Hepatocyte (in vitro differentiated cells): ENCODE measurements around the gene WNT7B. TPM values are rescaled to one million over a fixed set of nuclear protein-coding genes. Genes with fewer than 3 reads are reported as not detected.

Experiments
- DNase-seq: peaks from one replicate; pipeline ENCODE4 v3.0.0-alpha.2; 2016; ENCODE audit warnings: low spot score
- H2AFZ ChIP-seq: fragments of 200-600 bp; sonication (generic); 2 replicates; pipeline ENCODE4 v1.6.0; 2016; ENCODE audit warnings: antibody characterized with exemption, mild to moderate bottlenecking
- H3K27ac ChIP-seq: fragments of 200-600 bp; sonication (generic); 2 replicates; pipeline ENCODE4 v1.5.1; 2016; ENCODE audit warnings: mild to moderate bottlenecking
- H3K27me3 ChIP-seq: fragments of 200-600 bp; sonication (generic); 2 replicates; pipeline ENCODE4 v1.6.1; 2016
- H3K36me3 ChIP-seq: fragments of 200-600 bp; sonication (generic); replicated peaks from 2 replicates; pipeline ENCODE4 v1.5.1; 2016; ENCODE audit warnings: low read depth; ENCODE audit not compliant: insufficient read depth
- H3K4me1 ChIP-seq: fragments of 200-600 bp; sonication (generic); 2 replicates; pipeline ENCODE4 v1.5.1; 2016; ENCODE audit warnings: mild to moderate bottlenecking, moderate library complexity; ENCODE audit not compliant: insufficient read depth
- H3K4me2 ChIP-seq: fragments of 200-600 bp; sonication (generic); 2 replicates; pipeline ENCODE4 v1.6.0; 2016
- H3K4me3 ChIP-seq: fragments of 200-600 bp; sonication (generic); 2 replicates; pipeline ENCODE4 v1.5.1; 2016; ENCODE audit warnings: mild to moderate bottlenecking
- H3K79me2 ChIP-seq: fragments of 200-600 bp; sonication (generic); 2 replicates; pipeline ENCODE4 v1.6.0; 2017; ENCODE audit warnings: mild to moderate bottlenecking
- H3K9me2 ChIP-seq: fragments of 200-600 bp; sonication (generic); replicated peaks from 2 replicates; pipeline ENCODE4 v1.6.0; 2017; ENCODE audit warnings: mild to moderate bottlenecking; ENCODE audit not compliant: insufficient read depth
- H3K9me3 ChIP-seq: fragments of 200-600 bp; sonication (generic); 2 replicates; pipeline ENCODE4 v1.5.1; 2016; ENCODE audit warnings: low read depth, mild to moderate bottlenecking
- H4K20me1 ChIP-seq: fragments of 200-600 bp; sonication (generic); 2 replicates; pipeline ENCODE4 v1.6.0; 2016; ENCODE audit warnings: mild to moderate bottlenecking; ENCODE audit not compliant: insufficient read depth, poor library complexity, severe bottlenecking
- CTCF ChIP-seq: fragments of 200-600 bp; sonication (generic); IDR thresholded peaks from 2 replicates; pipeline ENCODE4 v1.5.1; 2016; ENCODE audit warnings: antibody characterized with exemption, mild to moderate bottlenecking; ENCODE audit not compliant: poor library complexity
- EZH2 ChIP-seq: fragments of 200-600 bp; sonication (generic); IDR thresholded peaks from 2 replicates; pipeline ENCODE4 v1.6.1; 2016; ENCODE audit warnings: antibody characterized with exemption, mild to moderate bottlenecking, borderline replicate concordance
- EZH2phosphoT487 ChIP-seq: fragments of 200-600 bp; sonication (generic); IDR thresholded peaks from one replicate; pipeline ENCODE4 v1.6.1; 2018; ENCODE audit warnings: antibody characterized with exemption, mild to moderate bottlenecking, low read depth, moderate library complexity; ENCODE audit not compliant: unreplicated experiment, severe bottlenecking
- WGBS: methylation state at CpG from one replicate; pipeline ENCODE4 v1.1.6; 2016; ENCODE audit warnings: low lambda C conversion rate; ENCODE audit errors: missing lambda C conversion rate; 5-methylcytosine and 5-hydroxymethylcytosine counted together
- polyA plus RNA-seq: library from polyadenylated mRNA; unstranded; fragments of >200 nt; fragmentation: Nextera tagmentation; extraction: Ambion mirVana; gene quantifications from 2 replicates; pipeline ENCODE4 v1.2.1, GENCODE V29; 2016
- total RNA-seq: library from RNA; depleted of rRNA; stranded (reverse); fragments of >200 nt; gene quantifications from 2 replicates; pipeline ENCODE4 v1.2.3, GENCODE V29; 2014

WNT7B gene
- total and polyA plus RNA-seq, 2 experiments from 2014 or later = 1.9 to 2.4 TPM

DNA sequence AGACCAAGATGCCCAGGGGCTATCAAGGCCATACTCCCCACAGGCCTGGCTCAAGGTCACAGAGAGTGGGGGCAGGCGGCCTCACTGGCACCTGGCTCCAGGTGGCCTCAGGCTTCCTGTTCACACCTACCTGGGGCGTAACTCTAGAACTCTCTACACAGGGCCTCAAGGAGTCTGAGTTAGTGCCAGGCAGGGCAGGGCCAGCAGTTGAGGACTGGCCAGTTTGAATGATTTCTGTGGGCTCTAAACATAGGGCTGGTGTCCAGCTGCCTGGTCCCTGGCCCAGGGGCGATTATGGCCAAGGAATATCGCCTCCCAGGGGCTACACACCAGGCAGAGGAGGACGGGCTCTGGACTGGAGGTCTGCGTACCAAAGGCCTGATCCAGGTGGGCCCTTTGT, 79.2 kb downstream of the WNT7B start:
- Histone ChIP-seq H3K9me3 (no peaks in the 10 kb centered on the region), H3K9me2 (no peaks in the 10 kb centered on the region), H3K4me1 (peaks cover 9% of the 10 kb centered on the region), H4K20me1 (no peaks in the 10 kb centered on the region), H3K27ac (no peak overlapping the region), H3K27me3 (no peaks in the 10 kb centered on the region), H2AFZ (no peak overlapping the region), H3K36me3 (no peaks in the 10 kb centered on the region), H3K4me3 (no peak overlapping the region), H3K4me2 (no peak overlapping the region), H3K79me2 (no peaks in the 10 kb centered on the region)
- WGBS = 96% methylated on average over 6 of the region's 6 CpGs
- TF ChIP-seq EZH2phosphoT487 (no peak), EZH2 (no peak), CTCF (no peak)
- no peak for DNase-seq

- H2AFZ ChIP-seq = no peak overlapping the region
- TF ChIP-seq EZH2phosphoT487 (no peak), EZH2 (no peak), CTCF (no peak)
- H3K4me2 ChIP-seq = no peak overlapping the region
Measured at GRCh38 chr22:45896964-45897538, 79.9 kb downstream of the WNT7B start.

GRCh38 chr22:45896153-45896951, 80.6 kb downstream of the WNT7B start:
- Histone ChIP-seq H3K36me3 (no peaks in the 10 kb centered on the region), H3K4me3 (no peak overlapping the region), H3K27ac (no peak overlapping the region), H3K4me1 (peaks cover 9% of the 10 kb centered on the region), H3K9me3 (no peaks in the 10 kb centered on the region), H3K27me3 (no peaks in the 10 kb centered on the region), H3K79me2 (no peaks in the 10 kb centered on the region), H3K9me2 (no peaks in the 10 kb centered on the region), H2AFZ (no peak overlapping the region), H3K4me2 (no peak overlapping the region), H4K20me1 (no peaks in the 10 kb centered on the region)
- no peak for TF ChIP-seq EZH2
- no peak for TF ChIP-seq CTCF
- no peak for TF ChIP-seq EZH2phosphoT487
- peak; percentile 58 for DNase-seq
- WGBS = 59% methylated on average over 20 of the region's 20 CpGs

More at GRCh38 chr22:45896964-45897538, 79.9 kb downstream of the WNT7B start:
- no peaks in the 10 kb centered on the region for H3K9me3 ChIP-seq
- no peaks in the 10 kb centered on the region for H3K9me2 ChIP-seq
- no peaks in the 10 kb centered on the region for H3K79me2 ChIP-seq
- no peak for DNase-seq
- no peaks in the 10 kb centered on the region for H3K27me3 ChIP-seq
- H3K4me1 ChIP-seq = peaks cover 9% of the 10 kb centered on the region
- 66% methylated on average over 5 of the region's 5 CpGs for WGBS
- H4K20me1 ChIP-seq = no peaks in the 10 kb centered on the region
- no peak overlapping the region for H3K4me3 ChIP-seq
- H3K36me3 ChIP-seq = no peaks in the 10 kb centered on the region
- no peak overlapping the region for H3K27ac ChIP-seq
